Bronchial epithelial cell (primary cell): ENCODE data around the gene CHST1. TPM values are rescaled to one million over a fixed set of nuclear protein-coding genes. Genes with fewer than 3 reads are reported as not detected.

Experiments used
- DNase-seq: peaks from one replicate; pipeline ENCODE4 v3.0.0-alpha.2; 2010; ENCODE audit warnings: low read depth
- FAIRE-seq: peaks from 2 replicates; lab custom pipeline; 2011; peaks lifted over from hg19 to GRCh38; lab: Jason Lieb, UNC
- H3K27me3 ChIP-seq: 2 replicates; pipeline ENCODE4 v1.5.1; 2011; ENCODE audit warnings: low read length; ENCODE audit not compliant: control insufficient read depth, insufficient read depth
- H3K36me3 ChIP-seq: 2 replicates; pipeline ENCODE4 v1.5.1; 2011; ENCODE audit warnings: low read length; ENCODE audit not compliant: control insufficient read depth, insufficient read depth
- H3K4me3 ChIP-seq: 2 replicates; pipeline ENCODE4 v1.5.1; 2011; ENCODE audit warnings: mild to moderate bottlenecking, low read depth, low read length, control low read depth
- CTCF ChIP-seq: IDR thresholded peaks from 2 replicates; pipeline ENCODE4 v1.5.1; 2011; ENCODE audit warnings: mild to moderate bottlenecking, moderate library complexity, low read length, control low read depth, inconsistent platforms; ENCODE audit not compliant: insufficient read depth, severe bottlenecking
- total RNA-seq: library from RNA; depleted of rRNA; stranded (reverse); fragments of >200 nt; gene quantifications from 2 replicates; pipeline ENCODE4 v1.2.1, GENCODE V29; 2014

Gene CHST1
- total RNA-seq, 1 donor from 2014 or later, result 0.26 TPM

GRCh38 chr11:45673441-45673840 lies 8.0 kb upstream of the CHST1 start:
- peaks cover 2% of the 10 kb centered on the region for H3K27me3 ChIP-seq
- H3K4me3 ChIP-seq, result no peak overlapping the region
- no peak for DNase-seq
- FAIRE-seq, result no peak
- TF ChIP-seq CTCF, result no peak
- H3K36me3 ChIP-seq, result no peaks in the 10 kb centered on the region

GRCh38 chr11:45672593-45672992 lies 7.2 kb upstream of the CHST1 start:
- FAIRE-seq (no peak), DNase-seq (no peak)
- peaks cover 2% of the 10 kb centered on the region for H3K27me3 ChIP-seq
- H3K36me3 ChIP-seq, result no peaks in the 10 kb centered on the region
- TF ChIP-seq CTCF, result no peak
- H3K4me3 ChIP-seq, result no peak overlapping the region

- Histone ChIP-seq H3K36me3 (no peaks in the 10 kb centered on the region), H3K4me3 (no peak overlapping the region), H3K27me3 (peaks cover 5% of the 10 kb centered on the region)
- FAIRE-seq, result no peak
- no peak for TF ChIP-seq CTCF
- DNase-seq, result no peak
Observed at GRCh38 chr11:45671246-45672171, 6.1 kb upstream of the CHST1 start.

GRCh38 chr11:45670386-45671135 lies 5.1 kb upstream of the CHST1 start:
- DNase-seq (no peak), FAIRE-seq (no peak)
- Histone ChIP-seq H3K4me3 (no peak overlapping the region), H3K36me3 (no peaks in the 10 kb centered on the region), H3K27me3 (peaks cover 7% of the 10 kb centered on the region)
- TF ChIP-seq CTCF, result no peak

GRCh38 chr11:45669956-45670355 lies 4.5 kb upstream of the CHST1 start:
- no peak overlapping the region for H3K4me3 ChIP-seq
- peaks cover 7% of the 10 kb centered on the region for H3K27me3 ChIP-seq
- DNase-seq (no peak), FAIRE-seq (no peak)
- TF ChIP-seq CTCF, result no peak
- H3K36me3 ChIP-seq, result no peaks in the 10 kb centered on the region
